GM19099 (cell line): Measurements from ENCODE around the gene ABCA8.

Experiments
- POLR2A ChIP-seq: IDR thresholded peaks from 3 replicates; pipeline ENCODE4 v1.6.1; 2011; ENCODE audit warnings: low read depth; ENCODE audit not compliant: insufficient read length; ENCODE audit errors: extremely low read depth

ABCA8 gene

GRCh38 chr17:68820825-68821481 is 134.2 kb downstream of the ABCA8 start:
- no peak for TF ChIP-seq POLR2A

- TF ChIP-seq POLR2A, result no peak
These were observed 134.7 kb downstream of the ABCA8 start for GRCh38 chr17:68820476-68820824.

- no peak for TF ChIP-seq POLR2A
These were observed 135.7 kb downstream of the ABCA8 start for GRCh38 chr17:68819465-68819864.
